ENCODE data around the gene PROSER1.

PROSER1 gene

GRCh38 chr13:38998739-38999138 lies 39.1 kb downstream of the PROSER1 start:
- TF ChIP-seq TAF1 (IDR thresholded peaks at IDR 0.05; ENCODE audit: borderline replicate concordance, insufficient read depth, low read length), result no peak
- TF ChIP-seq POLR2AphosphoS5 (IDR thresholded peaks at IDR 0.05; ENCODE audit: low read depth, low read length), result no peak
- TF ChIP-seq SIN3A (IDR thresholded peaks at IDR 0.05; ENCODE audit: borderline replicate concordance, insufficient read depth, low read length), result no peak
- TF ChIP-seq FOXP2 (optimal IDR thresholded peaks at IDR 0.05; ENCODE audit: borderline replicate concordance, extremely low read depth, extremely low read length, insufficient read depth), result no peak
- TF ChIP-seq, protein P1, sequence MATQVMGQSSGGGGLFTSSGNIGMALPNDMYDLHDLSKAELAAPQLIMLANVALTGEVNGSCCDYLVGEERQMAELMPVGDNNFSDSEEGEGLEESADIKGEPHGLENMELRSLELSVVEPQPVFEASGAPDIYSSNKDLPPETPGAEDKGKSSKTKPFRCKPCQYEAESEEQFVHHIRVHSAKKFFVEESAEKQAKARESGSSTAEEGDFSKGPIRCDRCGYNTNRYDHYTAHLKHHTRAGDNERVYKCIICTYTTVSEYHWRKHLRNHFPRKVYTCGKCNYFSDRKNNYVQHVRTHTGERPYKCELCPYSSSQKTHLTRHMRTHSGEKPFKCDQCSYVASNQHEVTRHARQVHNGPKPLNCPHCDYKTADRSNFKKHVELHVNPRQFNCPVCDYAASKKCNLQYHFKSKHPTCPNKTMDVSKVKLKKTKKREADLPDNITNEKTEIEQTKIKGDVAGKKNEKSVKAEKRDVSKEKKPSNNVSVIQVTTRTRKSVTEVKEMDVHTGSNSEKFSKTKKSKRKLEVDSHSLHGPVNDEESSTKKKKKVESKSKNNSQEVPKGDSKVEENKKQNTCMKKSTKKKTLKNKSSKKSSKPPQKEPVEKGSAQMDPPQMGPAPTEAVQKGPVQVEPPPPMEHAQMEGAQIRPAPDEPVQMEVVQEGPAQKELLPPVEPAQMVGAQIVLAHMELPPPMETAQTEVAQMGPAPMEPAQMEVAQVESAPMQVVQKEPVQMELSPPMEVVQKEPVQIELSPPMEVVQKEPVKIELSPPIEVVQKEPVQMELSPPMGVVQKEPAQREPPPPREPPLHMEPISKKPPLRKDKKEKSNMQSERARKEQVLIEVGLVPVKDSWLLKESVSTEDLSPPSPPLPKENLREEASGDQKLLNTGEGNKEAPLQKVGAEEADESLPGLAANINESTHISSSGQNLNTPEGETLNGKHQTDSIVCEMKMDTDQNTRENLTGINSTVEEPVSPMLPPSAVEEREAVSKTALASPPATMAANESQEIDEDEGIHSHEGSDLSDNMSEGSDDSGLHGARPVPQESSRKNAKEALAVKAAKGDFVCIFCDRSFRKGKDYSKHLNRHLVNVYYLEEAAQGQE (IDR thresholded peaks at IDR 0.05; ENCODE audit: insufficient read depth in 1 of 2, low read depth in 2 of 2, low read length in 2 of 2), result no peak

GRCh38 chr13:38993381-38993780 lies 44.5 kb downstream of the PROSER1 start:
- TF ChIP-seq SIN3A (IDR thresholded peaks at IDR 0.05; ENCODE audit: borderline replicate concordance, insufficient read depth, low read length) (no peak), FOXP2 (optimal IDR thresholded peaks at IDR 0.05; ENCODE audit: borderline replicate concordance, extremely low read depth, extremely low read length, insufficient read depth) (no peak), POLR2AphosphoS5 (IDR thresholded peaks at IDR 0.05; ENCODE audit: low read depth, low read length) (no peak), TAF1 (IDR thresholded peaks at IDR 0.05; ENCODE audit: borderline replicate concordance, insufficient read depth, low read length) (no peak)
- TF ChIP-seq, protein P1 (IDR thresholded peaks at IDR 0.05; ENCODE audit: insufficient read depth in 1 of 2, low read depth in 2 of 2, low read length in 2 of 2), result no peak

DNA sequence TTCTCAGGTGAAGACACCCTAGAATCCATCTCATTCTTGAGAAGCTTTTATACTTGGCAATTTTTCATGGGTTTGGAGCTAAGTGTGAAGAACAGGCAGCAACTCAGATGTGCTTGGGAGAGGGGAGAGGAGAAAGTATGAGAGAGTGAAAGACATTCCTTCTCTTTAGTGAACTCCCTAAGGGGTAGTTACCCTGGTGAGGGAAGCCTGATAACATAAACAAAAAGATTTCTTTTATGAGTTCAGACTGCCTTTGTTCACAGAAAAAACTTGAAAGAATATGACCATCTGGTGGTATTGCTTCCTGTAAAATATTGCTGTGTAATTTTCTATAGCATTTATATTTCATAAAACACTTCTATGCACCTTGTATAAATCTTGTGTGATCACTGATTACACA lies 47.2 kb downstream of the PROSER1 start, which contains the start of gene STOML3:
Gene STOML3 (minus strand): TSS at position 139 of the 400 bp plus-strand sequence. CDS start 110 bp downstream, at position 29.
- TF ChIP-seq POLR2AphosphoS5 (IDR thresholded peaks at IDR 0.05; ENCODE audit: low read depth, low read length) (no peak), SIN3A (IDR thresholded peaks at IDR 0.05; ENCODE audit: borderline replicate concordance, insufficient read depth, low read length) (no peak), TAF1 (IDR thresholded peaks at IDR 0.05; ENCODE audit: borderline replicate concordance, insufficient read depth, low read length) (no peak)
- TF ChIP-seq, protein P1 (IDR thresholded peaks at IDR 0.05; ENCODE audit: insufficient read depth in 1 of 2, low read depth in 2 of 2, low read length in 2 of 2), result no peak

- TF ChIP-seq POLR2AphosphoS5 (IDR thresholded peaks at IDR 0.05; ENCODE audit: low read depth, low read length) (no peak), FOXP2 (optimal IDR thresholded peaks at IDR 0.05; ENCODE audit: borderline replicate concordance, extremely low read depth, extremely low read length, insufficient read depth) (no peak), TAF1 (IDR thresholded peaks at IDR 0.05; ENCODE audit: borderline replicate concordance, insufficient read depth, low read length) (no peak), SIN3A (IDR thresholded peaks at IDR 0.05; ENCODE audit: borderline replicate concordance, insufficient read depth, low read length) (no peak)
- TF ChIP-seq, protein P1 (IDR thresholded peaks at IDR 0.05; ENCODE audit: insufficient read depth in 1 of 2, low read depth in 2 of 2, low read length in 2 of 2), result no peak
Measured at GRCh38 chr13:38981096-38981495, 56.8 kb downstream of the PROSER1 start.

- TF ChIP-seq SIN3A (IDR thresholded peaks at IDR 0.05; ENCODE audit: borderline replicate concordance, insufficient read depth, low read length) (no peak), POLR2AphosphoS5 (IDR thresholded peaks at IDR 0.05; ENCODE audit: low read depth, low read length) (no peak), FOXP2 (optimal IDR thresholded peaks at IDR 0.05; ENCODE audit: borderline replicate concordance, extremely low read depth, extremely low read length, insufficient read depth) (no peak), TAF1 (IDR thresholded peaks at IDR 0.05; ENCODE audit: borderline replicate concordance, insufficient read depth, low read length) (no peak)
- TF ChIP-seq, protein P1 (IDR thresholded peaks at IDR 0.05; ENCODE audit: insufficient read depth in 1 of 2, low read depth in 2 of 2, low read length in 2 of 2), result no peak
Measured at GRCh38 chr13:38980750-38981078, 57.2 kb downstream of the PROSER1 start.
